ENCODE data around the gene GRK1. TPM values are rescaled to one million over a fixed set of nuclear protein-coding genes. Genes with fewer than 3 reads are reported as not detected.

The GRK1 gene
- total and polyA plus RNA-seq, 2 of the 4 experiments (the other 2 are of a cell fraction) = not detected

DNA sequence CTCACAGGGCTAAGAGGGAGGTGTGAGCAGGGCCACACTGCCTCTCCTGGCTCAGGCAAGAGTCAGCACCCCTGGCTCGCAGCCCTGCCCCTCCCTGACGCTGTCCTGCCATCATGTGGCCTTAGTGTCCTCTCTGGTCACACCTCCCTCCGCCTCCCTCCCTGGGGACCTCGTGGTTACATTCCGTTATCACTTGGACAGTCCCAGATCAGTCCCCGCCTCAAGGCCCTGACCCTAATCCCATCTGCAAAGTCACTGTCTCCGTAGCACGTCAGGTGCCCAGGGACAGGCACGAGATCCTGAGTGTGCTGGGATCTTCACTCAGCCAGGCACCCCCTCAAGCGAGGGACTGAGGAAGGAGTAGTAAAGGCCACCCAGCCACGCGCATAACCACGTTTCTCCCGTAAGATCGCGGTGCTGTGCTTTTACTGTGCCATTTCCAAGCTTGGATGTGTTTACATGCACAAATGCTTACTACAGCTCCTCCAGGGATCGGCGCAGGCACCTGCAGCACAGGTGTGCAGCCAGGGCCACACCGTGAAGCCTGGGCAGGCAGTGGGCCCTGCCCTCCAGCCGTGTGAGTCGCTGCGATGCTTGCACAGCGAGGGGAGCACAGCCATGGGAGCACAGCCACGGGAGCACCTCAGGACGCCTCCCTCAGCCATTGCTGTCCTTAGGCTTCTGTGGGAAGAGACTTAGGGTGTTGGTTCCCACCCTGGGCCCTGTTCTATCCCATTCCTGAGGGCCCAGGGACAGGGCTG, 81.3 kb downstream of the GRK1 start:
- BruUV-seq (replicated peaks) = no TSS peak
- no peak overlapping the region for H3K4me2 ChIP-seq (ENCODE audit: low read depth, low read length)
- ChIA-PET CTCF (no interaction called here), POLR2A (ENCODE audit: unreplicated experiment) (no interaction called here)
- 0 out of 2 replicates have a peak, but pooled peaks cover 5% of the 10 kb centered on the region for H3K9me1 ChIP-seq (ENCODE audit: insufficient read depth, low read length)
- H3K9me3 ChIP-seq (ENCODE audit: control insufficient read depth, insufficient read depth, low read length) = no peaks in the 10 kb centered on the region
- no peak overlapping the region for H2AFZ ChIP-seq (replicated peaks; ENCODE audit: low read length, poor library complexity)
- H3K27me3 ChIP-seq (ENCODE audit: control insufficient read depth, insufficient read depth, low read length) = peaks cover 10% of the 10 kb centered on the region
- H3K79me1 ChIP-seq (ENCODE audit: low read depth in 1 of 2, low read length in 2 of 2) = no peaks in the 10 kb centered on the region
- no peak overlapping the region for H2BK15ac ChIP-seq (ENCODE audit: low read depth, low read length)
- H3K4me1 ChIP-seq (ENCODE audit: control insufficient read depth, insufficient read depth, low read length) = no peaks in the 10 kb centered on the region
- H3K9ac ChIP-seq (ENCODE audit: low read depth, low read length) = no peak overlapping the region
- no peak overlapping the region for H4K8ac ChIP-seq (ENCODE audit: low read depth in 2 of 2, low read length in 2 of 2)
- no peak overlapping the region for H2AK9ac ChIP-seq (replicated peaks; ENCODE audit: low read depth, low read length, poor library complexity)
- 72% methylated on average over 15 of the region's 25 CpGs; no CpG with 5 or more reads in 1 of the 2 experiments for WGBS, 2 experiments (ENCODE audit: extremely low coverage in 2 of 2, insufficient read length in 1 of 2)
- dilution Hi-C loops (cut with HindIII; ENCODE audit: low sequenced_read_pairs, unreplicated experiment) (no loop called here), intact Hi-C loops (cut with micrococcal nuclease) (no loop called here), in situ Hi-C loops (cut with MboI; ENCODE audit: low sequenced_read_pairs) (no loop called here)
- no peak overlapping the region for H2AK5ac ChIP-seq (ENCODE audit: low read depth, low read length)
- DNase-seq = no peak
- H4K5ac ChIP-seq (ENCODE audit: low read depth, low read length) = no peak overlapping the region
- no peak overlapping the region for H3K18ac ChIP-seq (ENCODE audit: low read depth, low read length)
- no peaks in the 10 kb centered on the region for H3K36me3 ChIP-seq (ENCODE audit: control insufficient read depth, insufficient read depth, low read length)
- H3K27ac ChIP-seq (ENCODE audit: insufficient read depth, low read length) = no peak overlapping the region
- H2BK5ac ChIP-seq (ENCODE audit: low read depth, low read length, poor library complexity, severe bottlenecking) = no peak overlapping the region
- H3K4me3 ChIP-seq (ENCODE audit: insufficient read depth, low read depth, low read length) = no peak overlapping the region
- peaks cover 4% of the 10 kb centered on the region; the same call in 1 of the 2 replicates for H4K20me1 ChIP-seq (ENCODE audit: insufficient read depth, low read length)
- H4K91ac ChIP-seq (ENCODE audit: insufficient read depth, low read depth, low read length) = no peak overlapping the region
- no peak overlapping the region for H2BK120ac ChIP-seq (ENCODE audit: low read depth, low read length)
- no peak overlapping the region for H3K14ac ChIP-seq (replicated peaks; ENCODE audit: low read depth, low read length)
- H3K4ac ChIP-seq (ENCODE audit: low read depth, low read length) = no peak overlapping the region
- ATAC-seq (ENCODE audit: low read depth) = no peak
- TF ChIP-seq MAZ (IDR thresholded peaks at IDR 0.05; ENCODE audit: borderline replicate concordance, low read depth, low read length) = no peak
- TF ChIP-seq CHD1 (IDR thresholded peaks at IDR 0.05; ENCODE audit: low read depth, low read length) = no peak
- TF ChIP-seq NFE2L2 (IDR thresholded peaks at IDR 0.05; ENCODE audit: low read depth, low read length) = no peak
- no peak for TF ChIP-seq POLR2A (IDR thresholded peaks at IDR 0.05; ENCODE audit: low read depth, low read length)
- no peak for TF ChIP-seq MXI1 (IDR thresholded peaks at IDR 0.05; ENCODE audit: borderline replicate concordance, low read depth, low read length)
- no peak for TF ChIP-seq FOS (IDR thresholded peaks at IDR 0.05; ENCODE audit: low read depth, low read length)
- TF ChIP-seq SMC3 (IDR thresholded peaks at IDR 0.05; ENCODE audit: low read depth, low read length) = no peak
- no peak for TF ChIP-seq BHLHE40 (IDR thresholded peaks at IDR 0.05; ENCODE audit: low read depth, low read length)
- TF ChIP-seq, protein P1, sequence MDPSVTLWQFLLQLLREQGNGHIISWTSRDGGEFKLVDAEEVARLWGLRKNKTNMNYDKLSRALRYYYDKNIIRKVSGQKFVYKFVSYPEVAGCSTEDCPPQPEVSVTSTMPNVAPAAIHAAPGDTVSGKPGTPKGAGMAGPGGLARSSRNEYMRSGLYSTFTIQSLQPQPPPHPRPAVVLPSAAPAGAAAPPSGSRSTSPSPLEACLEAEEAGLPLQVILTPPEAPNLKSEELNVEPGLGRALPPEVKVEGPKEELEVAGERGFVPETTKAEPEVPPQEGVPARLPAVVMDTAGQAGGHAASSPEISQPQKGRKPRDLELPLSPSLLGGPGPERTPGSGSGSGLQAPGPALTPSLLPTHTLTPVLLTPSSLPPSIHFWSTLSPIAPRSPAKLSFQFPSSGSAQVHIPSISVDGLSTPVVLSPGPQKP (IDR thresholded peaks at IDR 0.05; ENCODE audit: borderline replicate concordance, low read depth, low read length) = no peak
- H3K56ac ChIP-seq (ENCODE audit: extremely low read depth, insufficient read depth, low read length) = no peak overlapping the region
- H2BK20ac ChIP-seq (ENCODE audit: low read depth, low read length) = no peak overlapping the region
- no peak overlapping the region for H3K23ac ChIP-seq (ENCODE audit: low read depth, low read length)

Measured in IMR-90 (cell line).